Mammary epithelial cell (primary cell): ENCODE measurements around the gene TNIK.

Source experiments
- EZH2 ChIP-seq: IDR thresholded peaks from 2 replicates; pipeline ENCODE4 v1.6.1; 2012; ENCODE audit warnings: low read length, inconsistent platforms, borderline replicate concordance
- TF ChIP-seq, protein P1 (sequence below), 2 donors: IDR thresholded peaks in 1 of 2; conservative IDR thresholded peaks in 1 of 2; 2 replicates each; pipeline ENCODE4 v1.5.1; 2011 to 2012; ENCODE audit warnings: inconsistent platforms in 2 of 2, low read length in 2 of 2, mild to moderate bottlenecking in 2 of 2, control low read depth in 1 of 2, low read depth in 1 of 2; ENCODE audit not compliant: insufficient read depth in 1 of 2; ENCODE audit errors: extremely low read depth in 1 of 2

- TF ChIP-seq, protein P1, sequence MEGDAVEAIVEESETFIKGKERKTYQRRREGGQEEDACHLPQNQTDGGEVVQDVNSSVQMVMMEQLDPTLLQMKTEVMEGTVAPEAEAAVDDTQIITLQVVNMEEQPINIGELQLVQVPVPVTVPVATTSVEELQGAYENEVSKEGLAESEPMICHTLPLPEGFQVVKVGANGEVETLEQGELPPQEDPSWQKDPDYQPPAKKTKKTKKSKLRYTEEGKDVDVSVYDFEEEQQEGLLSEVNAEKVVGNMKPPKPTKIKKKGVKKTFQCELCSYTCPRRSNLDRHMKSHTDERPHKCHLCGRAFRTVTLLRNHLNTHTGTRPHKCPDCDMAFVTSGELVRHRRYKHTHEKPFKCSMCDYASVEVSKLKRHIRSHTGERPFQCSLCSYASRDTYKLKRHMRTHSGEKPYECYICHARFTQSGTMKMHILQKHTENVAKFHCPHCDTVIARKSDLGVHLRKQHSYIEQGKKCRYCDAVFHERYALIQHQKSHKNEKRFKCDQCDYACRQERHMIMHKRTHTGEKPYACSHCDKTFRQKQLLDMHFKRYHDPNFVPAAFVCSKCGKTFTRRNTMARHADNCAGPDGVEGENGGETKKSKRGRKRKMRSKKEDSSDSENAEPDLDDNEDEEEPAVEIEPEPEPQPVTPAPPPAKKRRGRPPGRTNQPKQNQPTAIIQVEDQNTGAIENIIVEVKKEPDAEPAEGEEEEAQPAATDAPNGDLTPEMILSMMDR (conservative IDR thresholded peaks at IDR 0.05 in 1 of 2, IDR thresholded peaks at IDR 0.05 in 1 of 2; ENCODE audit: extremely low read depth in 1 of 2, insufficient read depth in 1 of 2, low read depth in 1 of 2, low read length in 2 of 2): no peak
- no peak for TF ChIP-seq EZH2
Measured at GRCh38 chr3:171101982-171102641, 358.1 kb downstream of the TNIK start.
